SKM-1 treated with dmso at 0.1 percent for 144 hours (cell line): Measurements from ENCODE around the gene ZNF549.

Experiments used
- DNase-seq: peaks from one replicate; lab custom pipeline; 2025; ENCODE audit not compliant: unreplicated experiment; lab: John Stamatoyannopoulos, UW

The ZNF549 gene

DNA sequence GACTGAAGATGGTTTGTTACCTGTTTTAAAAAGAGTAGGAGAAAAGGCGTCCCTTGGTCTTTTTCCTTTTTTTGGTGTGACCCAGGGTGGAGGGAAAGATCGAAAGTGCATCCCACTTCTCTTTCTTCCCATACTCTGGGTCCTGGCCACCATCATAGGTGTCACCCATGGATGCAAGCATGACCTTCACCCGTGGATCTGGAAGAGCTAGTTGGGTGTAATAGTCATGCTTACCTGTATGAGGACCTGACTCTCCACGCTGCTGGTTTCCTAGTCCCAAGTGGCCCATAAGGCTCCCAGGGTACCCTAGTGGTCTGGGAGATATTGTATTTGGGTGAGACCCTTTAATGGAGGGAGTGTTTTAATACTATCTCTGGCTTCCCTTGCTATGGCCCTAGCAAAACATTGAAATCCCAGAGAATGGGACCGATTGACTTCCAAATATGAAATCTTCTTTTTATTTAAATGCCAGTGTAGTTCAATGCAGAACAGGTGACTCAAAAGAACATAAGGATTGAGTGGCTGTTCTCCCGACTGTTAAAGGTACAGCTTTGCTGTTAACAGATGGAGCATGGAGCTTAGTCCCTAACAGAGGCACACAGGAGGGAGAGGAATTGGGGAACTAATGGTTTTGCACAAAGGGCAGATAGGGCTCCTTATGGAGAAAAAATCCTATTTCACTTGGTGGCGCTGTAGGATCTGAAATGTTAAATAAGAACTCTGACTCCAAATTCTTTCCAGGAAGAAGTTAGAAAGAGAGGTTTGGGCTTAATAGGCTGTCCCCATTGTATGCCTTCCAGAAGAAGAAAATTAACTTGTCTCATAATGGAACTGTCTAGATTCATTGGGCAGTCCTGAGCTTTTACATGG lies 39.5 kb downstream of the ZNF549 start:
- no peak for DNase-seq

DNA sequence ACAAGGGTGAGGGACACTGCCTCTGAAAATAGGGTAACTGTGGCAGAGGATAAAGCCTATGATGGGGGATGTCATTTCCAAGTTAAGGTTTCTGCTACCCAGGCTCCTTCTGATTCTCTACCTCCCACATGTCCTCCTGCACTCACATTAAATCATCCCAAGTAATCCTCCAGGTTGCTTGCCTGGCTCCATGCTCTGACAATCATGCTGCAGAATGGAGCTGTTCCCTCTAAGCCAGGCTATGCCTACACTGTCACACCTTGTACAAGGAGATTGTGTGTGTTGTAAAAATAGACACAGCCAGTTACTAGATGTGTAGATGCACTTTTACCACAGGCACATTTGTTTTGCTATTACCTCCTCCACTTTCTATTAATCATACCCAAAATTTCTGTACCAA lies 43.6 kb downstream of the ZNF549 start:
- no peak for DNase-seq

DNA sequence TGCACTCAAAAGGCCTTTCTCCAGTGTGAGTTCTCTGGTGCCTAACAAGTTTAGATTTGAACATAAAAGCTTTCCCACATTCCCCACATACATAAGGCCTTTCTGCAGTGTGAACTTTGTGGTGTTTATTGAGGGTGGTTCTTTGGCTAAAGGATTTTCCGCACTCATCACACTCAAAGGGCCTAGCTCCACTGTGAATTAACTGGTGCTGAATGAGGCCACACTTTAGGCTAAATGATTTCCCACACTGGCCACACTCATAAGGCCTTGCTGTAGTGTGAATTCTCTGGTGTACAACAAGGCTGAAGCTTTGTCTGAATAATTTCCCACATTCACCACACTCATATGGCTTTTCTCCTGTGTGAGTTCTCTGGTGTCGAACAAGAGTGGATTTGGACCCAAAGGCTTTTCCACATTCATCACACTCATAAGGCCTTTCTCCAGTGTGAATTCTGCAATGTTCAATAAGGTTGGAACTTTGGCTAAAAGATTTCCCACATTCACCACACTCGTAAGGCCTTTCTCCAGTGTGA lies 45.3 kb downstream of the ZNF549 start:
- DNase-seq, result no peak

DNA sequence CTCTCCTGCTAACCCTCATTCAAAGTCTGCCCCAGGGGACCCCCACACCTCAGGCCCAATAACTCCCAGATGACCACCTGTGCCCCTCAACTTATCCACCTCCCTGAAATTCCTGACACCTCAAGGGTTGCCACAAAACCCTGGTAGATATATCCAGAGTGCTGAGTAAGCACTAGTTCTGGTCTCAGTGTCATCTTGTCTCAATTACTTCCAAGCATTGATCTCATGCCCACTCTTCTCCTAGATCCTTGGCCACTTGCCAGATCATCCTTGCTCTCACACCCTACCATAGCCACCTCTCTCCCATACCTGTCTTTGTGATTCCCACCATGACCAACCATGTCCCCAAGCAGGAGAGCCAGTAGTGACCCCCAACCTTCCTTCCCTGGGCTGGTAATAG lies 49.5 kb downstream of the ZNF549 start:
- DNase-seq, result no peak

DNA sequence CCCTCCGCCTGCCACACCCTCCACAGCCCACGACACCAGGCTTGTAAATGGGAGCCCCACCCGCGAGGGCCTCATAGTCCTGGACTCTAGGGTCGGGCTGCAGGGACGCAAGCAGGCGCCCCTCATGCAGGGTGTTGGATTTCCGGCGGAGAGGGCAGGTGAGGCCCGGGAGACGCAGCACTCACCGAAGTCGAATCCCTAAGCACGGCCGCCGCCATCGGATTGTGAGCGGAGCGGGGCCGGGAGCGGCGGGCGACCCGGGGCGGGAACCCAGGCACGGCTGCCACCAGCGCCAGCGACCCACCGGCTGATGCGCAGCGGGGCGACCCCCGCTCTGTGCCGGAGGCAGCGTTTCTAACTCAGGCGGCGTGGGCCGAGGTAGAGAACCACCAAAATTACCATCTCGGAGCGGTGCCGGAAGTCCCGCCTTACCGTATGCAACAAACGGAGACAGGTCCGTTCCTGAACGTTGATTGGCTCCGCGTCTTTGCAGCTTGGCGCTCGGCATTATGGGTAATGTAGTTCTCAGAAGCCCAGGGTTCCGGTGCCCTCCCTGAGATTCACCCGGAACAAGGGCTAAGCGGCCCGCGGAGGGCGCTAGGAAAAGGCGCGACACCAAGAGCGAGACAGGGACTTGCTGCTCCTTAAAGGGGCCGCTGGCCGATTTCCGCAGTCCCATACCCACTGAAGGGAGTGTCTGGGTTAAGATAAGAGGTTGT lies 51.5 kb downstream of the ZNF549 start, which contains the start of gene ZNF416:
ZNF416 (minus strand) TSS at position 425 of the 719 bp plus-strand sequence; CDS start at position 218, 207 bp downstream.
- peak; percentile 86 for DNase-seq

DNA sequence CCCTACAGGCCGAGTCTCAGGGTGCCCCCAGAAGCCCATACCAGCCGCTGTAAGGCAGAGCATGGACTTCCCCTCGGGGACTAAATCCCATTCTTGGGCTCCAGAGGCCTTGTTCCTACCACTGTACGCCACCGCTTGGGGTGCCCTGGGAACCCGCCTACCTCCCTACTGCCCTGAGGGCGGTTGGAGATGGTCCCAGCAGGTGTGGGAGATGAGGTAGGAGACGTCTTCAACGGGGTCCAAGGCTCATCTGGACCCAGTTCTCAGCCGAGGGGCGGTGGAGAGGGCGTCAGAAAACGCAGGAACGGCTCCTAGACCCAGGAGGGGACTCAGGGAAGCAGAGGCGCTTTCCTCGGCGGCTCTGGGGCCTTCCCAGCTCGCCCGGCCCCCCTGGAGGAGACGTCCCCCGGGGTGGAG lies 56.0 kb downstream of the ZNF549 start:
- no peak for DNase-seq

DNA sequence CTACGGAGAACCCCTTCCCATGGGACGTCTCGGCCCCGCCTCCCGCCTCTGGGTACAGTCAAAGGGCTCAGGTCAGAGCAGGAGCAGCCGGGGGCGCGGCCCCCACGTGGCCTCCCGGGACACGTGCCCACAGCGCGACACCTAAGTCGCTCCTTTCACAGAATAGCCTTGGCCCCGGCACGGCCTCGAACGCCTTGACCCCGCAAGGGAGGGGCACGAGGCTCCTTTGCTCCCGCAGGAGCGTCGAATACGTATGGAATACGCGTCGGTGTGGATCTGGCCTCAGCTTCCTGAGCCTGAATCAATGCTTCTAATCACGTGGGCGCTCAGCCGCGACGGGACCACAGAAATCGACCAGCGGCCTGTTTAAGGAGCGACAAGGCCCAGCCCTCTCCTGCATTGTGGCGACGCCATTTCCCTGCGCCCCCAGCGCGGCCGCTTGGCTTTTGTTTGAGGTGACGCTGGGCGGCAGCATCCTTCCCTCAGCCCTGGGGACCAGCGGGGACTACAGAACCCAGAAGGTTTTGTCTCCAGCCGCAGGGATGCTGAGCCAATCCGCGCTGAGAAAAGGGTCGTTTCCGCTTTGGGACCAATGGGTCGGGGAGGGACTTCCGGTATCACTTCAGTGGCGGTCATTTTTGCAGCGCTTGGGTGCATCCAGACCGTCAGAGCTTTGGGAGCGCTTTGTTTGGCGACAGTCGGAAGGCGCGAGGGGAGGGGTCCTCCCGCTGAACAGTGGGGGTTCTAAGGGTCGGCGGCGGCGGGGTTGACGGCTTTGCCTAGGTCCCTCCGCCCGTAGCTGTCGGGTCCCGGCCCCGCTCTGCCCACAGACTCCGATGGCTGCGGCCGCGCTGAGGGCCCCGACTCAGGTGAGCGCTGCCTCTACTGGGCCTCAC lies 56.6 kb downstream of the ZNF549 start, which contains the start of gene ZIK1:
ZIK1 (plus strand) TSS at position 625 of the 896 bp plus-strand sequence; CDS start at position 837, 212 bp downstream.
- DNase-seq, result peak; percentile 40

- no peak for DNase-seq
Measured at GRCh38 chr19:57587529-57587928, 60.4 kb downstream of the ZNF549 start.

DNA sequence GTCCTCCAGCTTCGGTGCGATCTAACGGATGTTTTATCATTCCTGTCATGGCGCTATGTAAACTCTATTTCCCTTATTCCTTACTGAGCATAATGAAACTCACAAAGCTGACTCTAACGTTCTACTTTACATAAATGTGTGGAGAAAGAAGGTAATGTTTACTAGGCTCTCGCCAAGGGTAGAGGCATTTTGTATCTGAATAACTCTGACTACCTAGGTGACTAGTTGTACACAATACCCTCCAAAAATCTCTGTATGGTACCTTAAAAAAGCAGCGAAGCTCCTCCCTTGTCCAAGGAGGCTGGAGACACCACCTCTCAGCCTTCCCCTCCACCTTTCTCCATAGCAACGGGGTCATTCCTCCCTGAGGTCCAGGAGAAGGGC lies 72.2 kb downstream of the ZNF549 start:
- no peak for DNase-seq

DNA sequence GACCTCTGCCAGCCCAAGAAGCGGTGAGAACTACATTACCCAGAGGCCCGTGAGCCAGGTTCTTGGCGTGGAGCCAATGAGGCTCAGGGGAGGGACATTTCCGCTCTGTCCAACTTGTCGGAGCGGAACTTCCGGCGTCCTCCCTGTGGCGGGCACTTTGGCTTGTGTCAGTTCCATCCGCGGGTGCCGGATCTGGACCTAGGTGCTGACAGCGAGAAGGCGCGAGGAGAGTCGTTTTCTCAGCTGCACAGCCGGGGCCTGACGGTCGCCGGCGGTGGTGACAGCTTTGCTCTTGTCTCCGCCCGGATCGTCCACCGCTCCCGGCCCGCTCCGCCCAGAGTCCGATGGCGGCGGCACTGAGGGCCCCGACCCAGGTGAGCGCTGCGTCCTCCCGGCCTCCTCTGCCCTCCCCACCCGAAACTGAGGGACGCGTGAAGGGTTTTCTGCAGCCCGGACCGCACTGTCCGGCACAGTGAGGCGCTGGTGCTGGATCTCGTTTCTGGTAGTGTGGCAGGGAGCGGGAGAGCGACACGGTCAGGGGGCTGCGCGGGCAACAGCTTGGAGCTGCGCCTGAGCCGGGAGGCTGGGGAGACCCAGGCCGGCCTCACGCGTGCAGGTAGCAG lies 72.7 kb downstream of the ZNF549 start, which contains the start of gene ZNF530:
ZNF530 (plus strand) TSS at position 125 of the 623 bp plus-strand sequence. CDS start 4,461 bp downstream, outside the sequence.
- DNase-seq, result peak; percentile 60

DNA sequence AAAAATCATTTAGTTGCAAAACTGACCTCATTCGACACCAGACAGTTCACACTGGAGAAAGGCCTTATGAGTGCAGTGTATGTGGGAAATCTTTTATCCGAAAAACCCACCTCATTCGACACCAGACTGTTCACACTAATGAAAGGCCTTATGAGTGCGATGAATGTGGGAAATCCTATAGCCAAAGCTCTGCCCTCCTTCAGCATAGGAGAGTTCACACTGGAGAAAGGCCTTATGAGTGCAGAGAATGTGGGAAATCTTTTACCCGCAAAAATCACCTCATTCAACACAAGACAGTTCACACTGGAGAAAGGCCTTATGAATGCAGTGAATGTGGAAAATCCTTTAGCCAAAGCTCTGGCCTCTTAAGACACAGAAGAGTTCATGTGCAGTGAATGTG lies 79.8 kb downstream of the ZNF549 start:
- no peak for DNase-seq
